ACC112 (cell line): ENCODE data around the gene HOMEZ.
"Not testable (repeated sequence)": the region's sequence is repeated elsewhere in the genome, so short reads cannot be mapped to it uniquely, and the experiment has no call there.

ENCODE experiments used
- H2AFZ ChIP-seq: fragments of 200-600 bp; sonication (generic); one replicate; pipeline ENCODE4 v1.6.0; 2017; ENCODE audit warnings: antibody characterized with exemption, low read length; ENCODE audit not compliant: unreplicated experiment
- H3K27ac ChIP-seq: fragments of 200-600 bp; sonication (generic); 2 replicates; pipeline ENCODE4 v1.5.1; 2014; ENCODE audit warnings: low read depth, mild to moderate bottlenecking, antibody characterized with exemption, low read length, moderate library complexity
- H3K27me3 ChIP-seq: fragments of 200-600 bp; sonication (generic); 2 replicates; pipeline ENCODE4 v1.6.1; 2014; ENCODE audit warnings: mild to moderate bottlenecking, antibody characterized with exemption, low read length, moderate library complexity, mixed read lengths; ENCODE audit not compliant: insufficient read depth
- H3K36me3 ChIP-seq: fragments of 200-600 bp; sonication (generic); 2 replicates; pipeline ENCODE4 v1.6.1; 2016; ENCODE audit warnings: mild to moderate bottlenecking, antibody characterized with exemption, low read length, moderate library complexity, mixed read lengths; ENCODE audit not compliant: insufficient read depth
- H3K4me1 ChIP-seq: fragments of 200-600 bp; sonication (generic); one replicate; pipeline ENCODE4 v1.6.1; 2016; ENCODE audit warnings: low read length, mixed read lengths; ENCODE audit not compliant: insufficient read depth, unreplicated experiment, control insufficient read depth
- H3K4me3 ChIP-seq: fragments of 200-600 bp; sonication (generic); 2 replicates; pipeline ENCODE4 v1.5.1; 2014; ENCODE audit warnings: mild to moderate bottlenecking, low read depth, low read length
- H3K79me2 ChIP-seq: fragments of 200-600 bp; sonication (generic); one replicate; pipeline ENCODE4 v1.6.0; 2016; ENCODE audit warnings: low read length; ENCODE audit not compliant: control insufficient read depth, unreplicated experiment, insufficient read depth

HOMEZ gene, protein sequence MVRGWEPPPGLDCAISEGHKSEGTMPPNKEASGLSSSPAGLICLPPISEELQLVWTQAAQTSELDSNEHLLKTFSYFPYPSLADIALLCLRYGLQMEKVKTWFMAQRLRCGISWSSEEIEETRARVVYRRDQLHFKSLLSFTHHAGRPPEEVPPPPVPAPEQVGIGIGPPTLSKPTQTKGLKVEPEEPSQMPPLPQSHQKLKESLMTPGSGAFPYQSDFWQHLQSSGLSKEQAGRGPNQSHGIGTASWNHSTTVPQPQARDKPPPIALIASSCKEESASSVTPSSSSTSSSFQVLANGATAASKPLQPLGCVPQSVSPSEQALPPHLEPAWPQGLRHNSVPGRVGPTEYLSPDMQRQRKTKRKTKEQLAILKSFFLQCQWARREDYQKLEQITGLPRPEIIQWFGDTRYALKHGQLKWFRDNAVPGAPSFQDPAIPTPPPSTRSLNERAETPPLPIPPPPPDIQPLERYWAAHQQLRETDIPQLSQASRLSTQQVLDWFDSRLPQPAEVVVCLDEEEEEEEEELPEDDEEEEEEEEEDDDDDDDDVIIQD

DNA sequence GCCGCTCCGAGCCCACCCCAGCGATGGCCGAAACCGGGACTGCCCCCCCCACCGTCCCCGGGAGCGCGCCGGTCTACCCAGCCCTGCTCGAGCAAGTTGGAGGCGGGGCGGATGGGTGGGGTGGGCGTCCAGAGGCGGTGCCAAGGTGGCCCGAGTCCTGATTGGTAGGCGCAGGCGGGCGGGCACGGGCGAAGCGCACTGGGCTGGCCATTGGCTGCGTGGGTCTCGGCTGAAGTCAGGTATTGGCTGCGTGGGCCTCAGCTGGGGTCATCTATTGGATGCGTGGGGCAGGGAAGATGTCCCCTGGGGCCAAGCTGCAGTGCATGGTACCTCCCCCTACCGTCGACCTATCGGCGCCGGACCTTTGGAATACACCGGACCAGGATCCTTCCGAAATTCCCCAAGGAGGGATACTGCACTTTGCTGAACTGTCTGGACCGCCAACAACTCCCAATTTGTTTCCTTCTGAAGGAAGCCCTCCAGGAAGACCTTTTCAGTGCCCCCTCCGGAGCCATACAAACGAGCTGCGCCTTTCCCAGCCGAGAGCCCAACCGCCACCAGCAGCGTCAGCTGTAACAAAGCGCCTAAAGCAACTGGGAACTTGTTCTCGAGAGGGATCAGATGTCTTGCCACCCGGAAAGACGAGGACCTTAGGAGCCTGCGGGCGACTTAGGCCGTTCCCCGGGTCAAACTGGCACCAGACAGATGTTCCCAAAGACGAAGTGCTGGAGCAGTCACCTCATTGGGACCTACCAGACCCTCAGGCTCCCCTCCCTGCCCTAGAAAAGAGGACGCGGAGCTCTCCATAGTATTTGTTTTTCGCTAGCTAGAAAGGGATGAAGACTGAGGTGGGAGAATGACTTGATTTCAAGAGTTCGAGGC lies at the start of gene HOMEZ:
TSS of gene HOMEZ (minus strand) at position 113 of the 882 bp plus-strand sequence. CDS start 180 bp downstream, outside the sequence.
- peak within 1 kb of the TSS; percentile 61 for H3K27ac ChIP-seq
- peak within 1 kb of the TSS; percentile 88 for H3K4me3 ChIP-seq
- peak within 1 kb of the TSS; percentile 97 for H2AFZ ChIP-seq
- H3K27me3 ChIP-seq, result no peaks in the 10 kb centered on the region
- peaks cover 26% of the 10 kb centered on the region for H3K79me2 ChIP-seq
- H3K4me1 ChIP-seq, result peaks cover 19% of the 10 kb centered on the region
- peaks cover 5% of the 10 kb centered on the region; the same call in 1 of the 2 replicates for H3K36me3 ChIP-seq

DNA sequence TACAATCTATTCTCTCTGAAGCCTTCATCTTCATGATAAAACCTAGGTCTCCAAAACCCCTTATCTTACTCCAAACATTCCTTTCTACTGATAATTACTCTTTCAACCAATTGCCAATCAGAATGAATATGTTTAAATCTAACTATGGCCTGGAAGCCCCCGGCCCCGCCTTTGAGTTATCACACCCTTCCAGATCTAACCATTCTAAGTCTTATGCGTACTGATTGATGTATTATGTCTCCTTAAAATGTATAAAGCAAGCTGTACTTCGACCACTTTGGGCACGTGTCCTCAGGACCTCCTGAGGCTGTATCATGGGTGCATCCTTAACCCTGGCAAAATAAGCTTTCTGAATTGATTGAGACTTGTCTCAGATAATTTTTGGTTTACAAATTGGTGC lies 49.7 kb upstream of the HOMEZ start:
- Histone ChIP-seq H3K4me3 (no peak overlapping the region), H3K27me3 (peaks cover 19% of the 10 kb centered on the region), H2AFZ (no peak overlapping the region), H3K79me2 (no peaks in the 10 kb centered on the region), H3K36me3 (no peaks in the 10 kb centered on the region; the same call in 1 of the 2 replicates), H3K27ac (no peak overlapping the region), H3K4me1 (no peaks in the 10 kb centered on the region)

DNA sequence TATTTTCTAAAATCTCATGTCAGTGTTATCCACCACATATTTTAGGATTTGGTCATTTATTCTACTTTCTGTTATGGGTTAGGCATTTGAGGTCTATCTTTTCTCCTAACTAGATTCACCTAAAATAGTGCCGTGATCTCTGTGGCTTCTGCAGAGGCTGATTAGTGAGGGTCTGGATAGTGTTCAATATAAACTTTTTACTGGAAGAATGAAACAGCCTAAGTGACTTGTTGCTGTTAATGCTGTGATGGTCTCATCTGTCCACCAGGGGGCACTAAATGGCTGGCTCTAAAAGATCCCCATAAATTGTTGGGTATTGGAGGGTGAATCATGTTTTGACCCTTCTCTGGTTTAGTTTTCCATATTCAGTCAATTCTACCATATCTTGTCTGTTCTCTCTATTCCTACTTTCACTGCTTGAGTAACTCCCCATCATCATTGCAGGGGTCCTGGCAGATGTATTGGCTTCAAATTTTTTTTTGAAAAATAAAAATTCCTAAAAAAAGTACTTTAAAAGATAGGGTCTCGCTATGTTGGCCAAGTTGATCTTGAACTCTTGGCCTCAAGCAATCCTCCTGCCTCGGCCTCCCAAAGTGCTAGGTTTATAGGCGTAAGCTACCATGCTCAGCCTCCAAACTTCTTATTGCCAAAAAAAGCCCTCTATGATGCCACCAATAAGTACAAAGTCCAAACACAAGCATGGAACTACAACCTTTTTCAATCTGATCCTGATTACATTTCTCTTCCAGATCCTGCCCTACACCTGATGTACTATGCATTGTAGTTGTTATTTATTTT lies 42.2 kb upstream of the HOMEZ start:
- no peak overlapping the region for H3K4me3 ChIP-seq
- H3K79me2 ChIP-seq, result peaks cover 15% of the 10 kb centered on the region
- H3K27ac ChIP-seq, result no peak overlapping the region
- no peak overlapping the region for H2AFZ ChIP-seq
- peaks cover 11% of the 10 kb centered on the region; the same call in 1 of the 2 replicates for H3K36me3 ChIP-seq
- peaks cover under 1% of the 10 kb centered on the region; the same call in 1 of the 2 replicates for H3K27me3 ChIP-seq
- H3K4me1 ChIP-seq, result peaks cover 4% of the 10 kb centered on the region

DNA sequence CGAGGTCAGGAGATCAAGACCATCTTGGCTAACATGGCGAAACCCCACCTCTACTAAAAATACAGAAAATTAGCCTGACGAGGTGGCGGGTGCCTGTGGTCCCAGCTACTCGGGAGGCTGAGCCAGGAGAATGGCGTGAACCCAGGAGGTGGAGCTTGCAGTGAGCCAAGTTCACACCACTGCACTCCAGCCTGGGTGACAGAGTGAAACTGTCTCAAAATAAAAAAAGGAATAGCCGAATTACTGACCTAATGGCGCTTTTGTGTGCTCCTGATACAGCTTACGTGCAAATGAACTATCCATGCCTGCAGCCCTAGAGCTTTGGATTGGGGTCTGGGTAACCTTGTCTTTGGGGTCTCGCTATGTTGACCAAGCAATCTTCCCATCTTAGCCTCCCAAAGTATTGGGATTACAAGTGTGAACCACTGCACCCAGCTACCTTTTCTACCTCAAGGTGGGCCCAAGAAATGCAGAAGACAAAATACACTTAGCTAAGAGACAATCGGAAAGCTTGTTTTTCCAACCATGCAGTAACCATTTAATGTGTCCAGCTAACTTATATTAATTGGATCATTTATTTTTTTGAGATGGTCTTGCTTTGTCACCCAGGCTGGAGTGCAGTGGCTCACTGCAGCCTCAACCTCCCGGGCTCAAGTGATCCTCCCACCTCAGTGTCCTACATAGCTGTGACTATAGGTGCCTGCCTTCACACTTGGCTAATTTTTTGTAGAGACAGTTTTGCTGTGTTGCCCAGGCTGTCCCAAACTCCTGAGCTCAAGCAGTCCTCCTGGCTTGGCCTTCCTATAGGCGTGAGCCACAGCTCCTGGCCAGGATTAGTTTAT lies 40.8 kb upstream of the HOMEZ start:
- H3K79me2 ChIP-seq, result peaks cover 29% of the 10 kb centered on the region
- H2AFZ ChIP-seq, result no peak overlapping the region
- no peak overlapping the region for H3K4me3 ChIP-seq
- H3K4me1 ChIP-seq, result peaks cover 8% of the 10 kb centered on the region
- no peaks in the 10 kb centered on the region for H3K27me3 ChIP-seq
- H3K27ac ChIP-seq, result no peak overlapping the region
- H3K36me3 ChIP-seq, result peaks cover 11% of the 10 kb centered on the region; the same call in 1 of the 2 replicates

DNA sequence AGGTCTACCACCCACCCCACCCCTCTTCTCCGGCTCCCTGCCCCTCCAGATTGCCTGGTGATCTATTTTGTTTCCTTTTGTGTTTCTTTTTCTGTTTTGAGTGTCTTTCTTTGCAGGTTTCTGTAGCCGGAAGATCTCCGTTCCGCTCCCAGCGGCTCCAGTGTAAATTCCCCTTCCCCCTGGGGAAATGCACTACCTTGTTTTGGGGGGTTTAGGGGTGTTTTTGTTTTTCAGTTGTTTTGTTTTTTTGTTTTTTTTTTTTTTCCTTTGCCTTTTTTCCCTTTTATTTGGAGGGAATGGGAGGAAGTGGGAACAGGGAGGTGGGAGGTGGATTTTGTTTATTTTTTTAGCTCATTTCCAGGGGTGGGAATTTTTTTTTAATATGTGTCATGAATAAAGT lies 39.8 kb upstream of the HOMEZ start:
- H3K27me3 ChIP-seq, H3K27ac ChIP-seq, H2AFZ ChIP-seq, H3K4me3 ChIP-seq, H3K4me1 ChIP-seq: not testable (repeated sequence)
- Histone ChIP-seq H3K36me3 (peaks cover 12% of the 10 kb centered on the region; the same call in 1 of the 2 replicates), H3K79me2 (peaks cover 29% of the 10 kb centered on the region)

DNA sequence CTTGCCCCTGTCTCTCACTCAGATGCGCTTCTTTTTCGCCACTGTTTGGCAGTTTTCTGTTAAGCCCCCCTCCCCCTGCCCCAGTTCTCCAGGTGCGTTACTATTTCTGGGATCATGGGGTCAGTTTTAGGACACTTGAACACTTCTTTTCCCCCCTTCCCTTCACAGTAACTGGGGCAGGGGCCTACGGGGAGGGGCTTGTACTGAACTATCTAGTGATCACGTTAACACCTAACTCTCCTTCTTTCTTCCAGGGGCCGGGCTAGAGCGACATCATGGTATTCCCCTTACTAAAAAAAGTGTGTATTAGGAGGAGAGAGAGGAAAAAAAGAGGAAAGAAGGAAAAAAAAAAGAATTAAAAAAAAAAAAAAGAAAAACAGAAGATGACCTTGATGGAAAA lies 39.1 kb upstream of the HOMEZ start:
- Histone ChIP-seq H3K27ac (no peak overlapping the region), H3K4me3 (no peak overlapping the region), H3K27me3 (no peaks in the 10 kb centered on the region), H3K36me3 (peaks cover 20% of the 10 kb centered on the region; the same call in 1 of the 2 replicates), H3K79me2 (peaks cover 29% of the 10 kb centered on the region), H3K4me1 (peaks cover 14% of the 10 kb centered on the region), H2AFZ (no peak overlapping the region)

DNA sequence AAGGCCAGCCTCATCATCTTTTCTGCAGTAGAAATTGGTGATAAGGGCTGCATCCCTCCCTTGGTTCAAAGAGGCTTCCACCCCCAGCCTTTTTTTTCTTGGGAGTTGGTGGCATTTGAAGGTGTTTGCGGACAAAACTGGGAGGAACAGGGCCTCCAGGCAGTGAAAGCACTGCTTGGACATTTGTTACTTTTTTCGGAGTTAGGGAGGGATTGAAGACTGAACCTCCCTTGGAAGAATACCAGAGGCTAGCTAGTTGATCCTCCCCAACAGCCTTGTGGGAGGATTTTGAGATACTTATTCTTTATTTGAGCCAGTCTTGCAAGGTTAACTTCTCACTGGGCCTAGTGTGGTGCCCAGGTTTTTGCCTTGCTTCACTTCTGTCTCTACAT lies 38.5 kb upstream of the HOMEZ start:
- no peaks in the 10 kb centered on the region for H3K27me3 ChIP-seq

DNA sequence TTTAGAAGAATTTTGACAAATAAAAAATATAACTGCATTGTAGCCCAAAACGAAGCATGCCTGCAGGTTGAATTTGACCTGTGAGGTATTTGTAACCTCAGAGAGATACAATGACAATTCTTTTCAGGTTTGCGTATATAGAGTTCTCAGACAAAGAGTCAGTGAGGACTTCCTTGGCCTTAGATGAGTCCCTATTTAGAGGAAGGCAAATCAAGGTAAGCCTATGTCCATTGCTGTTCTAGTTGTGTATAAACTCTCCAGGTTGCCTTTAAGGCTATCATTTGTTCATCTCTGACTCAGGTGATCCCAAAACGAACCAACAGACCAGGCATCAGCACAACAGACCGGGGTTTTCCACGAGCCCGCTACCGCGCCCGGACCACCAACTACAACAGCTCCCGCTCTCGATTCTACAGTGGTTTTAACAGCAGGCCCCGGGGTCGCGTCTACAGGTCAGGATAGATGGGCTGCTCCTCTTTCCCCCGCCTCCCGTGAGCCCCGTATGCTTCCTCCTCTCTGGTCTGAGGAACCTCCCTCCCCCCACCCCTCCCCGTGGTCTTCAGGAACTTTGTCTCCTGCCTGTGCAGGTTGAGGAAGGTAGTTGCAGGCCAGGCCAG lies 38.0 kb upstream of the HOMEZ start:
- Histone ChIP-seq H3K4me1 (peaks cover 14% of the 10 kb centered on the region), H3K27ac (no peak overlapping the region), H3K79me2 (peaks cover 29% of the 10 kb centered on the region), H3K36me3 (peaks cover 28% of the 10 kb centered on the region), H3K4me3 (no peak overlapping the region; the same call in 1 of the 2 replicates), H2AFZ (no peak overlapping the region), H3K27me3 (no peaks in the 10 kb centered on the region)

More for the DNA sequence above, 38.5 kb upstream of the HOMEZ start:
- Histone ChIP-seq H3K36me3 (peaks cover 25% of the 10 kb centered on the region), H3K79me2 (peaks cover 29% of the 10 kb centered on the region), H3K4me3 (no peak overlapping the region), H3K4me1 (peaks cover 14% of the 10 kb centered on the region), H3K27ac (no peak overlapping the region), H2AFZ (no peak overlapping the region)
